ENCODE results near the gene CDC40. TPM values are rescaled to one million over a fixed set of nuclear protein-coding genes. Genes with fewer than 3 reads are reported as not detected.
"Not testable (repeated sequence)": the region's sequence is repeated elsewhere in the genome, so short reads cannot be mapped to it uniquely, and the experiment has no call there.

The CDC40 gene
- total RNA-seq, 1 experiment from 2014 or later = 19.3 TPM

DNA sequence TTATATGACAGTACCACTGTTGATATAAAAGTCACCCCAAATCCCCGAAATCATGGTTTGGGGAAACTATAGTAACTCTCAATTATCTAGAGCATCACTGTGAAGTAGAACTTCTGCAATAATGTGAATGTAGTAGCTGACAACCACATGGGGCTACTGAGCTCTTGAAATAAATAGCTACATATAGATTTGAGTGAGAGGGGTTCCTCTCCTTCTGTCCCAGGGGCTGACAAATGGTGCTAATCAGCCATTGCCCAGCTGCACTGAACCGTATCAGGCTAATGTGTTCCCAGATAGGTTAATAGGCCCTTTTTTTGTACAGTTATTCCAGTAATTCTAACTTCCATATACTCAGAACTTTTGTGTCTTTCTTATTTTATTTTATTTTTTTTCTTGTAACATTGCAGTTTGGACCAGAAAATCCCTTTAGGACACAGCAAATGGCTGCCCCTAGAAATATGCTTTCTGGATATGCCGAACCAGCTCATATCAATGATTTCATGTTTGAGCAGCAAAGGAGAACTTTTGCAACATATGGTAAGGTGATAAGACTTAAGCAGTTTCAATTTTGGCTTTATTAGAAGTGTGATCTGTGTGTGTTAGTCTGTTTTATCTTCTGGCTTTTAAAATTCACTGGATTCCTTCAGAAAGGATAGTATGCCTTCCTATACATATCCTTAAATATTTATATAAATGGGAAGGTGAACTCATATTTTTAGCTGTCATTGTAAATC, 21.1 kb downstream of the CDC40 start:
- no peak for DNase-seq (ENCODE audit: low spot score)

DNA sequence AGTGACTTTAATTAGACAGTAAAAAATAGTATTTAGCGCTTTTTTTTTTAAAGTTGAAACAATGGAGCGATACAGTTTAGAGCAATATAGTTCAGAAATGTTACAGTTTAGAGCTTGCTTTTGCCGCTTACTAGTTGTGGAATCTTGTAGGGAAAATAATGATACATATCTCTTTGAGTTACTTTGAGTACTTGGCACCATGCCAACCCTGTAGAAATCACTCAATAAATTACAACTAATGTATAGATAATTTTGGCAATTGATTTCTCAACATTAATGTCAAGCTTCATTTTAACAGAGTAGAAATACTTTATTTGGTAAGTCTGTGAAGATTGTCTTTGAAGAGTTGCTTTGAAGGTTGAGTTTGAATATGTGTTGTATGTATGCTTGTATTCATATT, 27.4 kb downstream of the CDC40 start:
- DNase-seq (ENCODE audit: low spot score) = no peak

DNA sequence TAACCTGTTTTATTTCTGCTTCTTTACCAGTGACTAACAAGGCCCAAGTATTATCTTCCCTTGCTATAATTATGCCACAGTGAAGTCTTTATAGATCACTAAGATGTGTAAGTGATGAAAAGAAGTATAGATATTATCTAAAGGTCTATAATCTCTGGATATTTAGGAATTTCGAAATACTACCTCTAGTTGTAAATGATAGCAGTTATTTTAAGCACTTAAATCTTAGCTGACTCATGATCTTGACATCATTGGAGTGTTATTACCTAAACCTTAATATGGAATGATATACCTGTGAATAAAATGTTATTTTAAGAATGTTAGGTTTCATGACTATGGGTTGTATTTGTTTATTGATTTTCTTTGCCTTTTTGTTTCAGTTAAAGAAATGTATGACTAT, 31.5 kb downstream of the CDC40 start:
- DNase-seq (ENCODE audit: low spot score) = no peak

DNA sequence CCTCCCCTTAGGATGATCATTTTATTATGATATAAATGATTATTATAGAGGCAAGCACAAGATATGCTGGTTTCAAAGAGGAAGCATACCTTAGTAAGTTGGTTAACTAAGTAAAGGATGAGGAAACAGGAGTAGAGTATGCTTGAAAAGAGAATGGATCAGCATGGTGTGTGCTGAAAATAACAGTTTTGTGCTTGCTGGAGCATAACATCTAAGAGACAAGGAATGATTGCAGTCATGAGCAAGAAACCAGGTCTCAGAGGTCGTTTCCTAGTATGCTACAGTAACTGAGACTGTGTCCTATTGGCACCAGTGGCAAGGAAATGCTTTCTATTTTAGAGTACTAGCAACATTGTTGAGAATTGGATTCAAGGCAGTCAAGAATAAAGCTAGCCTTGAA, 34.1 kb downstream of the CDC40 start:
- DNase-seq (ENCODE audit: low spot score) = no peak

DNA sequence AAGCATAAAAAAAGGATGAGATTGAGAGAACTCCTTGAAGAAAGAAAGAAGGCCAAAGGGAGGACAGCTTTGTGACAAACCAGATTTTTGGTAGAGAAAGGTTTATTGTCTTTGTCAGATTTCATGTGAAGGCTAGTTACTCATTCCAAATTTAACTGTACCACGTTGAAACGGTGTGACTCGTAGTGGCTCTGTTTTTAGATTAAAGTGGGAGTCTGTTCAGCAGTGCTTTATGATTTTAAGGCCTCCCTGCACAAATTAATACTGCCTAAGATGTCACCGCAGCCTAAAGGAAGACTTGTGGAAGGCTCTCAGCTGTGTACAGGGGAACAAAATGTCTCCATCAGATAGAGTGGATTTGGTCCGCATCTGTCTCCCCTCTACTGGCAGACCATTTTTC, 35.9 kb downstream of the CDC40 start:
- no peak for DNase-seq (ENCODE audit: low spot score)

DNA sequence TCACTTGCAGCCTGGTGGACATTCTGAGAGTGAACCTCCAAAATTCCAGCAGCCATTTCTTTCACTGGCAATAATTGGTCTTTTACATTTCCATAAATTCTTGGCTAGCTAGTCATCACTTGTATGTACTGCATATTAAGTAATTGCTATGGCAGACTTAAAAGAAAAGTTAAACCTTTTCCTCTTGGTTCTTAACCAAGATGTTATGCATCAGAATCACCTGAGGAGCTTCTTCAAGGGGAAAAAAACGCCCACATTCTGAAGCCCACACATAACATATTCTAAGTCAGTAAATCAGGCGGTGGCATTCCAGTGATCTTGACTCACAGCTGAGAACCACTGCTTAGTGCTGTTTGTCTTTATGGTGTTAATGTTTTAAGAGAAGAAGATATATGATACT, 37.0 kb downstream of the CDC40 start:
- DNase-seq (ENCODE audit: low spot score) = peak; percentile 34

DNA sequence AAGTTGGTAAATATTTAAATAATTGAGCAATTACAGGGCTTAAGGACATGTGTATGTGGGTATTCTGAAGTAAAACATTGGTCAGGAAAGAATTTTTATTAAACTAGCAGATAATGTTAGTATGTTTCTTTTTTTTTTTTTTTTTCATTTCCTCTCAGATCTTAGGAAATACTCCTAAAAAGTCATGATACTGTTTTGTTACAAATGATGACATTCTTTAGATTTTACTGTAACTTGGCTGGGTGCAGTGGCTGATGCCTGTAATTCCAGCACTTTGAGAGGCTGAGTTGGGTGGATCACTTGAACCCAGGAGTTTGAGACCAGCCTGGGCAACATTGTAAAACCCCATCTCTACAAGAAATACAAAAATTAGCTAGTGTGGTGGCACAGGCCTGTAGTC, 41.5 kb downstream of the CDC40 start:
- DNase-seq (ENCODE audit: low spot score) = no peak

DNA sequence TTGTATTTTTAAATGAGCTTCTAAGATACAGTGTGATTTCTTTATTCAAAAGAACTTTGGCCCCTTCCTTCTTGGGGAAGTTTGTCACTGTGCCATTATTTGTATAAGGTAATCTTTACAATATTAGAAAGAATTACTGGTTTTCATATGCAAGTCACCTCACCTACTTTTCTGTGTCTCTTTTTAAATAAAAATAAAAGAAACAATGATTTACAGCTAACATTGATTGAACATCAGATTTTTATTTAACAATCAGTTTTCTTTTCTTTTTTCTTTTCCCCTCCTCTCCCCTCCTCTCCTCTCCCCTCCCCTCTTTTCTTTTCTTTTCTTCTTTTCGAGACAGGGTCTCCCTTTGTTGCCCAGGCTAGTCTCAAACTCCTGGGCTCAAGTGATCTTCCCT, 46.0 kb downstream of the CDC40 start:
- DNase-seq (ENCODE audit: low spot score) = no peak

DNA sequence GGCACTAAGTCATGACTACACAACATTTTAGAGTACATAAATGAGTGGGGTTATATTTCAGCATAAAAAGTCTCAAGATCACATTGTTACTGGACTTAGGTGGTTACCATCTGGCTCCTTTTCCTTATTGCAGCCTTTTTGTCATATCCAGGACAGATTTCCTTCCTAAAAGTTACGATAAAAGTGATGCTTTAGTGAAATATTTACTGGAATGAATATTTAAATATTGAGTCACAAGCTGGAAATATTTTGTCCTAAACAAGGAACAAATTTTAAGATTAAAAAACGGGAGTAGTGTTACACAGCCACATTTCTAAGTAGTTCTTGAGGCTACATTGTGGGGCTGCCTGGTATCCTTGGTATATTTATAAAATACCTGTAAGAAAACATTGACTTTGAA, 52.2 kb downstream of the CDC40 start:
- DNase-seq (ENCODE audit: low spot score) = no peak

DNA sequence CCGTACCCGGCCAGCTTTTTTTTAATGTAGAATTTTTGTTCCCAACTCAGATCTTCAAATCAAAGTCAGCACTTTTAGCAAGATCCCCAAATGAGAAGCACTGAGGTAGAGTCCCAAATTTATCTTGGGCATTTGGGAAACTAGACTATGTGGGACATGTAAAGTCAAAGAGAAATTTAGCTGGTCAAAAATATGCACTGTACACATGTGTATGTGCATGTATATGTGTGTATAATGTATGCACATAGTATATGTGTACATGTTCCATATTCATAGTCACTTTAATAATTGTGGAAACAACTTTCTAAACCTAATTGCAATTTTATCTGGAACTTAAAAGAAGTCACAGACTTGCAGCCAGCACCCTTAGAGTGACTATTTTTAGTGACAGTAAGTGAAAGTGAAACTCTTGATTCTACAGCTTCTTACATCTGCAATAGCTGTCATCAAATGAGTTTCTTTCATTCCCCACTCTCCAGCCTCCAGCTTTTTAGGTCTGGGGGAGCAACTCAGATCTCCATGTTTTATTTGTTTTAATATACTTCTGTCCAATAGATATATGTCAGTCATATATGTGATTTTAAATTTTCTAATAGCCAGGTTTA, 53.6 kb downstream of the CDC40 start:
- peak; percentile 4 for DNase-seq (ENCODE audit: low spot score)

DNA sequence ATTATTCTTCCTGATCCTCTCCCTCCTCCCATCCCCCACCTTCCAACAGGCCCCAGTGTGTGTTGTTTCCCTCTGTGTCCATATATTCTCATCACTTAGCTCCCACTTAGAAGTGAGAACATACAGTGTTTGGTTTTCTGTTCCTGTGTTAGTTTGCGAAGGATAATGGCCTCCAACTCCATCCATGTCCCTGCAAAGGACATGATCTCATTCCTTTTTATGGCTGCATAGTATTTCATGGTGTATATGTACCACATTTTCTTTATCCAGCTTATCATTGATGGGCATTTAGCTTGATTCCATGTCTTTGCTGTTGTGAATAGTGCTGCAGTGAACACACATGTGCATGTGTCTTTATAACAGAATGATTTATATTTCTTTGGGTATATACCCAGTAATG, 55.8 kb downstream of the CDC40 start:
- DNase-seq (ENCODE audit: low spot score) = not testable (repeated sequence)

DNA sequence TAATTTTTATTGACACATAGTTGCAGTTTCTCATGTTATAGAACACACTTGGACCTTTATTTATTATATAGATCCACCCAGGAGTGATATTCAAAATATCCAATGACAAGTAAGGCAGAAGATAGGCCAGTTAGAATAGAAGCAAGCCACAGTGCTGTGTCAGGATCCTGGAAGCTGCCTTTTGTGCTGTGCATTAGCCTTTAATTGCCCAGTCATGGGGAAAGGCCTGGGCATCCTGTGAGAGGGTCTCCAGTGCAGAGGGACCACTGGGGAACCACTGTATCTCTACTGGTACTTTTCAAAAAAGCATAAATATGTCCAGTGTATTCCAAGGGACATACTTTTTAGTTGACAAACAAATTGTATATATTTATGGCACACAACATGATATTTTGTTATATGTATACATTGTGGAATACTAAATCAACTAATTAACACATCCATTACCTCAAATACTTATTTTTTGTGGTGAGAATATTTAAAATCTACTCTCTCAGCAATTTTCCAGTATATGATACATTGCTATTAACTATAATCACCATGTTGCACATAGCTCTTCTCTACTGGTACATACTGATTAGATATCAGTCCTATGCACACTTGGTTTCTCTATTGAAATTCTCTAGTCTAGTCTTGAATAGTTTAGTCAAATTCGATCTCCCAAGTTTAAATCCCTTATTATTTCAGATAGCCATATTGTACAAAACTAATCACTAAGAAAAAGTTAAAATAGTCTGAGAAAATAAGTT, 59.5 kb downstream of the CDC40 start:
- DNase-seq (ENCODE audit: low spot score) = no peak

DNA sequence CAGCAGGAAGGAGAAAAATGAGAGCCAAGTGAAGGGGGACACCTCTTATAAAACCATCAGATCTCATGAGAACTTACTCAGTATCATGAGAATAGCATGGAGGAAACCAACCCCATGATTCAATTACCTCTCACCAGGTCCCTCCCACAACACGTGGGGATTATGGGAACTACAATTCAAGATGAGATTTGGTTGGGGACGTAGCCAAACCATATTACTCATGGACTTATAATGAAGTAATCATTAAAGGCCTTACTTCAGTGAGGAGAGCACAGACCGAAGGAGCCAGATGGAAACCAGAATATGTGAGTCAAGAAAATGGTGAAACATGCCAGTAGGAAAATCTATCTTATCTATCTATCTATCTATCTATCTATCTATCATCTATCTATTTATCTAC, 64.4 kb downstream of the CDC40 start:
- not testable (repeated sequence) for DNase-seq (ENCODE audit: low spot score)

DNA sequence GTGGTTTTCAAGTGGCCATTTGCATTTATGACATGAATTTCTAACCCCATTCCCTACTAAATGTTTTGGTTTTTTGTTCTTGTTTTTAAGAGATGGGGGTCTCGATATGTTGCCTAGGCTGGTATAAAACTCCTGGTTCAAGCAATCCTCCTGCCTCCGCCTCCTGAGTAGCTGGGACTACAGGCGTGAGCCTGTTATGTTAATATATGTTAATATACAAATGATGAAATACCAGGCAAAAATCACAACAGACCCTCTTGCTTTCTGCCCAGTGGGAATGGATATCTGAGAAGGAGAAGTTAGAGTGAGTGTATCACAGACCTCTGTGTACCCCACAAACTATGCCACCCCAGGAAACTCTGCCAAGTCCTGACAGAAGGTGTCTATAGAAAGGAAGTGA, 66.2 kb downstream of the CDC40 start:
- DNase-seq (ENCODE audit: low spot score) = no peak

DNA sequence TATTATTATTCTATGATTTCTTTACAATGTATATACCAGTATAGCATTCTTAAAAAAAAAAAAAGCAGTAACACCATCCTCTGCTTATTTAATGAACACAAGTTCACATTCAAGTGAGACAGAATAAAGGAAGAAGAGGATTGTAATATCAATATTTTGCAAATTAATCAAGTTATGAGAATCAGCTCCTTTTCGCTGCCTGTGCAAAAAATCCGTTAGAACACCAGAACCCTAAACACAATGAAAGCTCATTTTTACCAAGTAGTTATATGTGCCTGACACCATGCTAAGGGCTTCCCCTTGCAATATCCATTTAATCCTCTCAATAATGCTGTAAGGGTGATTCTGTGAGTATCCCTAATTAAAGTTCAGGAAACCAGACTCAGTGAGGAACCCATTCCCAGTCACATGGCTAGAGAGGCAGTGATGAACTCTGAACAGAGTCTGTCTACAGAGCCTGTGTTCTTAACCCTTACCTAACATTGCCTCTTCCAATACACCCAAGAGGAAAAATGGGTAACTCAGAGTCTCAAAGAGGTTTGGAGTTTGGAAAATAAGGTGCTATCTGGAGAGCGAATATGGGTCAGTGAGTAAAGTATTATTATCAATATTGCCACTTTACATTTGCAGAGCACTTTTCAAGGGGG, 66.8 kb downstream of the CDC40 start:
- DNase-seq (ENCODE audit: low spot score) = no peak

DNA sequence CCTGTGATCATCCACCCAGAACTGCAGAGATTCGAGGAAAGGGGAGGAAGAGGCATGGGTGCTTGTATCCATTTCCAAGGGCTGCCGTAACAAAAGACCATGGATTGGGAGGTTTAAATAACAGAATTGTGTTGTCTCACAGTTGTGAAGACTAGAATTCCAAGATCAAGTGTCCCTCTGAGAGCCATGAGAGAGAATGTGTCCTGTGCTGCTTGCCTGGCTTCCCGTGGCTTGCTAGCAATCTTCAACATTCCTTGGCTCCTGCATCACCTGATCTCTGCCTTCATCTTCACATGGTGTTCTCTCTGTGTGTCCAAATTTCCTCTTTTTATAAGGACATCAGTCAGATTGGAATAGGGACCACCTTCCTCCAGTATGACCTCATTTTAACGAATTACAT, 69.8 kb downstream of the CDC40 start:
- no peak for DNase-seq (ENCODE audit: low spot score)

DNA sequence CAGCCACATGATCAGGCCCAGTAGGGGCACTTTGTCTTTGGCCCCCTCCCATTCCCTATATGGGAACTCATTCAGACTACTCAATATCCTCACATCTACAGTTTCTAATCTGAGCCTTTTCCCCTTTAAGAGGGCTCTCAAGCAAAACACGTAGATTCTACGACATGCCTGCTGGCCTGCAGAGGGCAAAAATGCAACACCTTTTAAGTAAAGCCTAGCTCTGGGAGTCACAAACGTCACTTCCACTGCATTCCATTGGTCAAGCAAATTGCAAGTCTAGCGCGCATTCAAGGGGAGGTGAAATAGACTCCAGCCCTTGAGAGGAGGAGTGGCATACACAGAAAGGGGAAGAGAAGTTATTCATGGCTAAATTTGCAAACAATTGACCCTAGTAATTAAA, 70.6 kb downstream of the CDC40 start:
- no peak for DNase-seq (ENCODE audit: low spot score)

DNA sequence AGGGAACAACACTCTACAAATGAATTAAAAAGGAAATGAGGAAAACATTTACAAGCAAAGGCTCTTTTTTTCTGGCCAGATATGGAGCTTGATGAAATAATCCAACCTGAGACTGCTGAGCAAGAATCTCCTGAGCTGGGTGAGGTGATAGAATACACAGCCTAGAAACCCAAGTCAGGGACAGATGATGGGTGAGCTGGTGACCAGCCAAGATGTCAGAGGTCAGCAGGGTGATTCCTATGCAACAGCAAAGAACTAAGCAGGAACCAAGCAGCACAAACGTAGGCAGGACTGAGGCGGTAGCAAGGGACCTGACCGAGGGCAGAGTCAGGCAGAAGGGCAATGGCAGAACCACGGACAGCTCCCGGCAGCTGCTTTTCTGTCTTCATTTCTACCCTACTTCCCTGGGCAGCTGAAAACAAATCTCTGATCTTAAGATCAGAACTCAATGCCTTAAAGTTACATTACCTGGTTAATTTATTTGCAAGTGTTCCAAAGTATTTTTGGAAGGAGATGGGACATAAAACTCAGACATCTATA, 75.1 kb downstream of the CDC40 start:
- peak; percentile 28 for DNase-seq (ENCODE audit: low spot score)

DNA sequence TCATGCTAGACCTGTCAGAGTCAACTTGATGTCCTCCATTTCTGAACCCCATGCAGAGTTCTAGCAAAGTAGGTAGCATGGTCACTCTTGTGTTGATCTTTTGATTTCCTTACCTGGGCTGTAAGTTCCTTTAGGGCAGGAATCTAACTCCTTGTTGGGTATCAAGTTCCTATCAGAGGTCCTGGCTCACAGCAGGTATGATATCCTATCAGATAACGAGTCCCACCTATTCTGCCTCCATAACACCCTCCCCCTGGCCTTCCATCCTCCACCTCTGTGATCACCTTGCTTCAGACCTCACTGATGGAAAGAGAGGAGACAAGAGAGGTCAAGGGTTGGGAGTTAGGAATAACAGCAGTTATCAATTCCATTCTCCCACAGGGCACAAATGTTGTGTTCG, 76.1 kb downstream of the CDC40 start:
- DNase-seq (ENCODE audit: low spot score) = no peak

DNA sequence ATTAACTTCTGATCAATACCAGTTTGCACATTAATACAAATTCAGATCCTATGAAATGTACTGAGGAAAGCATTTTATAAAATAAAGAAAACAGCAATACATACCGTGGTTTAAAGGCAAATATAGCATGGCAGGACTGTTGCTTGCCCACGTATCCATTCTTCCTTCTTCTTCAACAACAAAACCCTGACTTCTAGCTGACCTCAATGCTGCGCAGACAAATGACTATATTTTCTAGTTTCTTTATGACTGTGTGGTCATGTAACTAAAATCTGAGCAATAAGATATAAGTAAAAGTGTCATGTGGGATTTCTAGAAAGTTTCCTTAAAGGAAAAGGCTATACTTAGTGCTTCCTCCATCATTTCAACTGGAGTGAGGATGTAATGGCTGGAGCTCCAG, 85.0 kb downstream of the CDC40 start:
- no peak for DNase-seq (ENCODE audit: low spot score)

DNA sequence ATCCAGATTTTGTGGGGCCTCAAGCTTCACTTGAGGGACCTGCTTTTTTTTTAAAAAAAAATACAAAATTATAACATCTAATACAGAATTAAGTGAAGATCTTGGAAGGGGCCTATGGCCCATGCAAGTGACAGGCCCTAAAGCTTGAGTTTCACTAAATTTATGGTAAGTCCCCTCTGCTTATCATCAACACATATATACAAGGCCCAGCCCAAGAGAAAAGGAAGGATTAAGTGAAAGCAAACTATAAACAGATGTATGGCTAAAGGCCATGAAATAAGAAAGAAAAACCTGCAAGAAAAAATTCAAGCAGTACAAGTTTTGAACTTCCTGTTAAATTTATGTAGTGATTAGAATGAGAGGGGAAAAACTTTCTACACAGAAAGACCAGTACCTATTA, 86.8 kb downstream of the CDC40 start:
- no peak for DNase-seq (ENCODE audit: low spot score)

DNA sequence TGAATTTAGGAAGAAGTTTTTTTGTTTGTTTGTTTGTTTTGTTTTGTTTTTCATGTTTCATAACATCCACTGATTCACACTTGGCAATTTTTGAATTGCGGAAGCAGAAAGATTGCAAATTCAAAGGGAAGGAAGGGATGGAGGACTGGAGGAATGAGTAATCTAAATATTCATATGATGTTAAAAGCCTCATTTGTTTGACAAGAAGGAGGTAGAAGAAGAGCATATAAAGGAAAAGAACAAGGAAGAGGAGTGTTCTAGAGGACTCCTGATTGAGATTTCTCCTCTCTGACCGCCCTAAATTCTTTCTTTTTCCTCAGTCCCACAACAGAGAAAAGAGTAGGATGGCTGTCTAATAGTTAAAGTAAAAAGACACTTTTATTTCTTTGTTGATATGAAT, 89.4 kb downstream of the CDC40 start:
- DNase-seq (ENCODE audit: low spot score) = no peak

All from A172 (cell line).